Esophagus (tissue), 2 donors: ENCODE measurements around the gene SMAP2. TPM values are rescaled to one million over a fixed set of nuclear protein-coding genes. Genes with fewer than 3 reads are reported as not detected.
A peak's percentile ranks its signal among the peaks of the same experiment; 100 is the strongest.

ENCODE experiments used
- H3K27ac ChIP-seq, 2 donors: one replicate each; pipeline ENCODE4 v1.5.1; 2013; ENCODE audit warnings: low read depth in 2 of 2, mild to moderate bottlenecking in 2 of 2, inconsistent platforms in 1 of 2, low read length in 1 of 2, moderate library complexity in 1 of 2
- H3K27me3 ChIP-seq, 2 donors: one replicate each; pipeline ENCODE4 v1.6.1; 2013; ENCODE audit warnings: low read length in 2 of 2, control low read depth in 1 of 2, mild to moderate bottlenecking in 1 of 2; ENCODE audit not compliant: insufficient read depth in 2 of 2, control insufficient read depth in 1 of 2
- H3K36me3 ChIP-seq, 2 donors: one replicate each; pipeline ENCODE4 v1.6.1; 2013; ENCODE audit warnings: low read length in 1 of 2; ENCODE audit not compliant: control insufficient read depth in 2 of 2, insufficient read depth in 2 of 2
- H3K4me1 ChIP-seq, 2 donors: one replicate each; pipeline ENCODE4 v1.6.1; 2013; ENCODE audit warnings: low read length in 1 of 2; ENCODE audit not compliant: control insufficient read depth in 2 of 2, insufficient read depth in 2 of 2
- H3K4me3 ChIP-seq, 2 donors: one replicate each; pipeline ENCODE4 v1.5.1; 2013; ENCODE audit warnings: low read length in 2 of 2, mild to moderate bottlenecking in 2 of 2, low read depth in 1 of 2, moderate library complexity in 1 of 2
- H3K9me3 ChIP-seq, 2 donors: one replicate each; pipeline ENCODE4 v1.6.1; 2013; ENCODE audit warnings: mild to moderate bottlenecking in 2 of 2, low read depth in 1 of 2, low read length in 1 of 2, moderate library complexity in 1 of 2; ENCODE audit not compliant: control insufficient read depth in 2 of 2, insufficient read depth in 1 of 2
- WGBS, 2 donors: extraction: QIAGEN DNeasy Blood & Tissue Kit; methylation state at CpG; one replicate each; pipeline ENCODE4 v1.1.7; 2013; 5-methylcytosine and 5-hydroxymethylcytosine counted together
- polyA plus RNA-seq, 2 donors: library from polyadenylated mRNA; stranded (reverse); fragments of 200-250 nt; gene quantifications; one replicate each; pipeline ENCODE4 v1.2.3, GENCODE V29; 2013
- donor health status: healthy with polysubstance abuse.
- donor health status: Bipolar disorder and iron deficiency.

SMAP2 gene
- polyA plus RNA-seq, 2 donors = 9.1 to 14.2 TPM

- 89 to 91% methylated on average over 4 of the region's 4 CpGs for WGBS, 2 donors
- Histone ChIP-seq H3K9me3 (no peaks in the 10 kb centered on the region), H3K4me1 (no peaks in the 10 kb centered on the region), H3K4me3 (no peak overlapping the region), H3K27ac (no peak overlapping the region), H3K27me3 (no peaks in the 10 kb centered on the region), H3K36me3 (peaks cover 2 to 10% of the 10 kb centered on the region in 2 donors)
These were observed 35.9 kb downstream of the SMAP2 start for GRCh38 chr1:40409467-40409866.

GRCh38 chr1:40411294-40411693 is 37.8 kb downstream of the SMAP2 start:
- Histone ChIP-seq H3K4me3 (no peak overlapping the region), H3K9me3 (no peaks in the 10 kb centered on the region), H3K36me3 (peaks cover 6 to 12% of the 10 kb centered on the region in 2 donors), H3K27me3 (no peaks in the 10 kb centered on the region), H3K27ac (no peak overlapping the region), H3K4me1 (no peaks in the 10 kb centered on the region)
- WGBS, 2 donors = 81 to 87% methylated on average over 5 of the region's 5 CpGs

DNA sequence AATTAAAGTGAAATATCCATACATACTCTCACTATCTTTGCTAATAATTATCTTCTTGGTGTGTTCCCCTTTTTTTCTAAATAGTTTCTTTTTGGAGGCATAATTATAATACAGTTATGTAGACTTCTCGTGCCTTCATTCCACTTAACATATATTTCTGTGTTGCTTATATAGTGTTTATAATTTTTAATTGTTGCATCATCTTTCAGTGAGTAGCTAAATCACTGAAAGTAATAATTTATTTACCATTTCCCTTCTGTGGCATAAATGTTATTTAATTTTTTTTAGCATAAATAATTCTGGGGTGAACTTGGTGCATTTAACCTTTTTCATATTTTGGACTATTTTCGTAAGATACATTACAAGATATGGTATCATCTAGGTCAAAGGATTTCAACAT is 38.3 kb downstream of the SMAP2 start:
- WGBS, 2 donors = 72 to 73% methylated on average over 2 of the region's 2 CpGs
- Histone ChIP-seq H3K9me3 (no peaks in the 10 kb centered on the region), H3K4me3 (no peak overlapping the region), H3K27me3 (no peaks in the 10 kb centered on the region), H3K27ac (no peak overlapping the region), H3K4me1 (no peaks in the 10 kb centered on the region), H3K36me3 (peaks cover 11 to 17% of the 10 kb centered on the region in 2 donors)

DNA sequence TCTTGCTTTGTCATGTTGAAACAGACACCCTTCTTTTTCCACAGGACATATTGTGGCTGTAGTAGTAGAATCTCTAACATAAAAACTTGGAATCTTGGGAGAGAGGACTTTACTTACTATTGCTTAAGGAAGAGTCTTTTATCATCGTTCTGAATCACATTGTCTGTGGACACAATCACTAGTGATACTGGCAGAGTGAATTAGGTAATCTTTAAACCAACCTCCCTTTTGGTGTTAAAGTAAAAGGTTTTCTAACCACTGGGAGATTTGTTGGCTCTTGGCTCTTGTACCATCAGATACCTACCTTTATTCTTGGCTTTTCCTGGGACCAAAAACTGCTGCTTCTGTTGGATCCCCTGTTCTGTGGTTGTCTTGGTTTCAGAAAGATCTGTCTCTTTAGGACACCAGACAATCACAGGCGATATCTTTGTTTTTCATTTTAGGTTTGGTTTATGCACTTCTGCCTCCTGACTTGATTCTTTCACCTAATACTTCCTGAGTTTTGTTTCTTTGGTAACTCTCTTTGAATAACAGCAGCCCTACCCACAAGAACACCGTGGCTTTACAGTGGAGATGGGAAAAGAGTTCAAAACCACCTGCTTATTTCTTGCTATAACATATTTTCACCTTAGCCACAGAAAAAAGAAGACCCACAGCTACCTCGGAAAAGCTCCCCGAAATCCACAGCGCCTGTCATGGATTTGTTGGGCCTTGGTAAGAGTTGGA is 40.2 kb downstream of the SMAP2 start:
- no peaks in the 10 kb centered on the region for H3K9me3 ChIP-seq
- H3K27me3 ChIP-seq = no peaks in the 10 kb centered on the region
- peaks cover 15 to 18% of the 10 kb centered on the region in 2 donors for H3K36me3 ChIP-seq
- no peak overlapping the region for H3K4me3 ChIP-seq
- WGBS, 2 donors = 88 to 91% methylated on average over 6 of the region's 6 CpGs
- no peaks in the 10 kb centered on the region for H3K4me1 ChIP-seq
- no peak overlapping the region for H3K27ac ChIP-seq

GRCh38 chr1:40414331-40414730 is 40.8 kb downstream of the SMAP2 start:
- Histone ChIP-seq H3K36me3 (peaks cover 14 to 15% of the 10 kb centered on the region in 2 donors), H3K27ac (no peak overlapping the region)

GRCh38 chr1:40416709-40417108 is 43.2 kb downstream of the SMAP2 start:
- 96 to 98% methylated on average over 4 of the region's 4 CpGs for WGBS, 2 donors
- H3K36me3 ChIP-seq = peaks cover 14% of the 10 kb centered on the region in 2 donors

More at GRCh38 chr1:40414331-40414730, 40.8 kb downstream of the SMAP2 start:
- Histone ChIP-seq H3K9me3 (no peaks in the 10 kb centered on the region), H3K27me3 (no peaks in the 10 kb centered on the region), H3K4me3 (no peak overlapping the region), H3K4me1 (no peaks in the 10 kb centered on the region)
- 85 to 88% methylated on average over 3 of the region's 3 CpGs for WGBS, 2 donors

GRCh38 chr1:40421431-40422384 is 48.2 kb downstream of the SMAP2 start:
- Histone ChIP-seq H3K27ac (peak overlapping the region in 1 of 2 donors; percentile 20), H3K27me3 (no peaks in the 10 kb centered on the region), H3K9me3 (no peaks in the 10 kb centered on the region), H3K4me3 (no peak overlapping the region), H3K36me3 (peaks cover 9 to 15% of the 10 kb centered on the region in 2 donors), H3K4me1 (no peaks in the 10 kb centered on the region)
- 75 to 78% methylated on average over 15 of the region's 15 CpGs for WGBS, 2 donors

More at GRCh38 chr1:40416709-40417108, 43.2 kb downstream of the SMAP2 start:
- Histone ChIP-seq H3K4me1 (no peaks in the 10 kb centered on the region), H3K27me3 (no peaks in the 10 kb centered on the region), H3K27ac (no peak overlapping the region), H3K4me3 (no peak overlapping the region), H3K9me3 (no peaks in the 10 kb centered on the region)

DNA sequence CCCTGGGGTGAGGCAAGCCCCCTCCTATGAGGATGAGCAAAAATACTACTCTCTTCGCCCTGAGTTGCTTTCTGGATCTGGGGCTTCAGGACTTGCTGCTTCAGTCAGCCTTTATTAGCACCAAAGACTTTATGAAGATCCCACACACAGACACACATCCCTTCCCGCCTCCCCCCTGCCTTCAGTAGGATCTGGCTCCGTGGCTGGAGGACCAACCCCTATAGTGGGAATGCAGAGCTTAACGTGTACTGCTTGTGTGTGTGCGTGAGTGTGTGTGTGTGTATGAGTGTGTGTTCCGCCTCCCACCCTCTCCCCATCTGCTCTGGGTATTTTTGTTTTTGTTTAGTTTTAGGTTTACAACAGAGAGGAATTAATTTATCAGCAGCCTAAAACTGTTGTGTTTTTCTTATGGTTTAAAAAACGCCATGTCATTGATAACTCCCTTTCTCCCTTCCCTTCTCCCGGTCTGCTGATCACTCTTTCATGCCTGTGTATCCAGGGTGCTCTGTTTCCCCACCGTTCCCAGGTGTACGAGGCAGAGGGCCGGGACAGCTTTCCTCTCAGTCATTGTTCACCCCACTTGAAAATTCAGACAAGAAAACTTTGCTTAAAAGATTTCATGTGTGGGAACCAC is 49.2 kb downstream of the SMAP2 start:
- no peaks in the 10 kb centered on the region for H3K9me3 ChIP-seq
- H3K4me1 ChIP-seq = no peaks in the 10 kb centered on the region
- peaks cover 7 to 10% of the 10 kb centered on the region in 2 donors for H3K36me3 ChIP-seq
- H3K4me3 ChIP-seq = no peak overlapping the region
- 83 to 86% methylated on average over 11 of the region's 11 CpGs for WGBS, 2 donors
- H3K27me3 ChIP-seq = no peaks in the 10 kb centered on the region
- H3K27ac ChIP-seq = no peak overlapping the region

GRCh38 chr1:40423264-40423642 is 49.7 kb downstream of the SMAP2 start:
- 91 to 92% methylated on average over 4 of the region's 4 CpGs for WGBS, 2 donors
- Histone ChIP-seq H3K36me3 (peaks cover 7 to 10% of the 10 kb centered on the region in 2 donors), H3K27me3 (no peaks in the 10 kb centered on the region), H3K4me3 (no peak overlapping the region), H3K4me1 (no peaks in the 10 kb centered on the region), H3K9me3 (no peaks in the 10 kb centered on the region), H3K27ac (no peak overlapping the region)
